Measurements from ENCODE around the gene TXNDC17. TPM values are rescaled to one million over a fixed set of nuclear protein-coding genes. Genes with fewer than 3 reads are reported as not detected.

Gene TXNDC17
- total and polyA plus RNA-seq, 2 of the 8 experiments (the other 6 are each of a cell fraction or from before 2014, with no cell fraction given): 182 to 410 TPM

- TF ChIP-seq RNF2 (IDR thresholded peaks at IDR 0.05; ENCODE audit: borderline replicate concordance, low read depth, low read length, missing control alignments, poor library complexity, severe bottlenecking): no peak
Measured at GRCh38 chr17:6660101-6660500, 19.2 kb downstream of the TXNDC17 start (continued).
